WTC11 (cell line): Measurements from ENCODE around the gene RASAL2.

ENCODE experiments used
- FOXJ3 ChIP-seq: sonication (generic); formaldehyde crosslinking; IDR thresholded peaks from 2 replicates; pipeline ENCODE4 v1.9.0; 2021; ENCODE audit warnings: missing genetic modification reagents, mild to moderate bottlenecking, borderline replicate concordance
- FOXP1 ChIP-seq: sonication (generic); formaldehyde crosslinking; IDR thresholded peaks from 2 replicates; pipeline ENCODE4 v1.8.0; 2022; ENCODE audit warnings: missing genetic modification reagents, mild to moderate bottlenecking, moderate library complexity, borderline replicate concordance
- HMGXB4 ChIP-seq: sonication (generic); formaldehyde crosslinking; IDR thresholded peaks from 2 replicates; pipeline ENCODE4 v1.8.1; 2023; ENCODE audit warnings: mild to moderate bottlenecking, moderate library complexity, missing genetic modification reagents
- NR3C1 ChIP-seq: sonication (generic); formaldehyde crosslinking; conservative IDR thresholded peaks from 2 replicates; pipeline ENCODE4 v1.8.1; 2023; ENCODE audit warnings: low read depth, mild to moderate bottlenecking, missing genetic modification reagents
- USF1 ChIP-seq: sonication (generic); formaldehyde crosslinking; IDR thresholded peaks from 2 replicates; pipeline ENCODE4 v1.8.0; 2022; ENCODE audit warnings: mild to moderate bottlenecking, missing genetic modification reagents
- ZBTB21 ChIP-seq: sonication (generic); formaldehyde crosslinking; IDR thresholded peaks from 2 replicates; pipeline ENCODE4 v1.8.1; 2023; ENCODE audit warnings: mild to moderate bottlenecking, missing genetic modification reagents, borderline replicate concordance
- ZNF232 ChIP-seq: sonication (generic); formaldehyde crosslinking; IDR thresholded peaks from 2 replicates; pipeline ENCODE4 v1.8.0; 2022; ENCODE audit warnings: mild to moderate bottlenecking, missing genetic modification reagents
- TF ChIP-seq, protein P1 (sequence below): fragments of 200-600 bp; IDR thresholded peaks from 2 replicates; pipeline ENCODE4 v1.8.0; 2022; ENCODE audit warnings: antibody characterized with exemption

GRCh38 chr1:178121883-178122282 lies 28.0 kb downstream of the RASAL2 start:
- TF ChIP-seq NR3C1 (no peak), ZNF232 (CRISPR knock-in tag) (no peak), FOXP1 (CRISPR knock-in tag) (no peak), ZBTB21 (no peak), USF1 (no peak), HMGXB4 (CRISPR knock-in tag) (no peak), FOXJ3 (CRISPR knock-in tag) (no peak)
- TF ChIP-seq, protein P1, sequence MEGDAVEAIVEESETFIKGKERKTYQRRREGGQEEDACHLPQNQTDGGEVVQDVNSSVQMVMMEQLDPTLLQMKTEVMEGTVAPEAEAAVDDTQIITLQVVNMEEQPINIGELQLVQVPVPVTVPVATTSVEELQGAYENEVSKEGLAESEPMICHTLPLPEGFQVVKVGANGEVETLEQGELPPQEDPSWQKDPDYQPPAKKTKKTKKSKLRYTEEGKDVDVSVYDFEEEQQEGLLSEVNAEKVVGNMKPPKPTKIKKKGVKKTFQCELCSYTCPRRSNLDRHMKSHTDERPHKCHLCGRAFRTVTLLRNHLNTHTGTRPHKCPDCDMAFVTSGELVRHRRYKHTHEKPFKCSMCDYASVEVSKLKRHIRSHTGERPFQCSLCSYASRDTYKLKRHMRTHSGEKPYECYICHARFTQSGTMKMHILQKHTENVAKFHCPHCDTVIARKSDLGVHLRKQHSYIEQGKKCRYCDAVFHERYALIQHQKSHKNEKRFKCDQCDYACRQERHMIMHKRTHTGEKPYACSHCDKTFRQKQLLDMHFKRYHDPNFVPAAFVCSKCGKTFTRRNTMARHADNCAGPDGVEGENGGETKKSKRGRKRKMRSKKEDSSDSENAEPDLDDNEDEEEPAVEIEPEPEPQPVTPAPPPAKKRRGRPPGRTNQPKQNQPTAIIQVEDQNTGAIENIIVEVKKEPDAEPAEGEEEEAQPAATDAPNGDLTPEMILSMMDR: no peak
